Ascending aorta (tissue), 2 donors: Measurements from ENCODE around the gene PRKAR2B. TPM values are rescaled to one million over a fixed set of nuclear protein-coding genes. Genes with fewer than 3 reads are reported as not detected.

Source experiments
- DNase-seq, 2 donors: peaks; one replicate each; pipeline ENCODE4 v3.0.0-alpha.2; 2019; ENCODE audit warnings: low spot score in 2 of 2
- H3K27ac ChIP-seq, 2 donors: fragments of 200-600 bp; sonication (generic); one replicate each; pipeline ENCODE4 v1.5.1; 2016 to 2017; ENCODE audit warnings: mild to moderate bottlenecking in 1 of 2
- H3K27me3 ChIP-seq: fragments of 200-600 bp; sonication (generic); one replicate; pipeline ENCODE4 v1.5.1; 2017
- H3K36me3 ChIP-seq, 2 donors: fragments of 200-600 bp; sonication (generic); one replicate each; pipeline ENCODE4 v1.5.1; 2016
- H3K4me1 ChIP-seq, 2 donors: fragments of 200-600 bp; sonication (generic); one replicate each; pipeline ENCODE4 v1.5.1; 2016 to 2017; ENCODE audit warnings: mild to moderate bottlenecking in 1 of 2
- H3K4me3 ChIP-seq, 2 donors: fragments of 200-600 bp; sonication (generic); one replicate each; pipeline ENCODE4 v1.5.1; 2016 to 2017; ENCODE audit warnings: mild to moderate bottlenecking in 1 of 2
- H3K9me3 ChIP-seq, 2 donors: fragments of 200-600 bp; sonication (generic); one replicate each; pipeline ENCODE4 v1.5.1; 2016
- CTCF ChIP-seq, 3 experiments: fragments of 200-600 bp in 2 of 3; fragments of 450-650 bp in 1 of 3; sonication (generic) in 2 of 3; IDR thresholded peaks; one replicate each; pipeline ENCODE4 v1.5.1; 2016 to 2019; ENCODE audit warnings: antibody characterized with exemption in 3 of 3, mild to moderate bottlenecking in 1 of 3, moderate library complexity in 1 of 3
- intact Hi-C: fragments of 100-400 bp; cut with DNase I; formaldehyde crosslinking; loops from one replicate; pipeline ENCODE4 v1.15.1; 2023
- total RNA-seq: library from RNA; depleted of rRNA; stranded (reverse); fragments of >200 nt; gene quantifications from one replicate; pipeline ENCODE4 v1.1.0, GENCODE V29; 2016

Gene PRKAR2B
- total RNA-seq, 1 donor from 2014 or later: 10.5 TPM

GRCh38 chr7:107145067-107145838 is 100.7 kb downstream of the PRKAR2B start:
- no peak for DNase-seq
- no peak for TF ChIP-seq CTCF (IDR thresholded peaks at IDR 0.05)
- no peak overlapping the region for H3K4me3 ChIP-seq
- no peaks in the 10 kb centered on the region for H3K9me3 ChIP-seq
- no peaks in the 10 kb centered on the region for H3K27me3 ChIP-seq
- intact Hi-C loops: loop anchor here (5.0 to 10.0 kb wide), 2 partner anchors 580 to 968 kb away; no protein-coding TSS in a partner anchor
- no peak overlapping the region for H3K27ac ChIP-seq
- H3K4me1 ChIP-seq: peaks cover 0 to 2% of the 10 kb centered on the region in 2 donors
- H3K36me3 ChIP-seq: no peaks in the 10 kb centered on the region

GRCh38 chr7:107147464-107148393 is 103.2 kb downstream of the PRKAR2B start:
- Histone ChIP-seq H3K4me3 (no peak overlapping the region), H3K4me1 (peaks cover 0 to 2% of the 10 kb centered on the region in 2 donors), H3K9me3 (no peaks in the 10 kb centered on the region), H3K27ac (no peak overlapping the region), H3K27me3 (no peaks in the 10 kb centered on the region), H3K36me3 (no peaks in the 10 kb centered on the region)
- DNase-seq: no peak
- TF ChIP-seq CTCF (IDR thresholded peaks at IDR 0.05): peak; percentile 48 to 72 (median 59)
- intact Hi-C loops: loop anchor here (5.0 to 10.0 kb wide), 2 partner anchors 577 to 970 kb away; no protein-coding TSS in a partner anchor

GRCh38 chr7:107148721-107149120 is 104.2 kb downstream of the PRKAR2B start:
- Histone ChIP-seq H3K27me3 (no peaks in the 10 kb centered on the region), H3K4me1 (peaks cover 0 to 2% of the 10 kb centered on the region in 2 donors), H3K36me3 (no peaks in the 10 kb centered on the region), H3K9me3 (no peaks in the 10 kb centered on the region), H3K27ac (no peak overlapping the region), H3K4me3 (no peak overlapping the region)
- DNase-seq: no peak
- no peak for TF ChIP-seq CTCF (IDR thresholded peaks at IDR 0.05)
- intact Hi-C loops: loop anchor here (5.0 to 10.0 kb wide), 2 partner anchors 576 to 971 kb away; no protein-coding TSS in a partner anchor

GRCh38 chr7:107149863-107150262 is 105.4 kb downstream of the PRKAR2B start:
- no peaks in the 10 kb centered on the region for H3K36me3 ChIP-seq
- no peaks in the 10 kb centered on the region for H3K9me3 ChIP-seq
- no peak overlapping the region for H3K4me3 ChIP-seq
- DNase-seq: no peak
- peaks cover 0 to 2% of the 10 kb centered on the region in 2 donors for H3K4me1 ChIP-seq
- intact Hi-C loops: loop anchor here (5.0 to 10.0 kb wide), 3 partner anchors 203 to 973 kb away; no protein-coding TSS in a partner anchor
- no peak overlapping the region for H3K27ac ChIP-seq
- no peaks in the 10 kb centered on the region for H3K27me3 ChIP-seq
- TF ChIP-seq CTCF (IDR thresholded peaks at IDR 0.05): no peak

GRCh38 chr7:107150375-107151073 is 106.0 kb downstream of the PRKAR2B start:
- no peaks in the 10 kb centered on the region for H3K27me3 ChIP-seq
- H3K36me3 ChIP-seq: no peaks in the 10 kb centered on the region
- DNase-seq: peak in 1 of 2 donors; percentile 88
- no peak overlapping the region for H3K4me3 ChIP-seq
- no peaks in the 10 kb centered on the region for H3K9me3 ChIP-seq
- H3K4me1 ChIP-seq: peaks cover 0 to 2% of the 10 kb centered on the region in 2 donors
- TF ChIP-seq CTCF (IDR thresholded peaks at IDR 0.05): peak; percentile 34 to 62 (median 51)
- no peak overlapping the region for H3K27ac ChIP-seq
- intact Hi-C loops: loop anchor here (5.0 kb wide), 1 partner anchor 203 kb away; no protein-coding TSS in a partner anchor
